HepG2 (cell line): ENCODE results near the gene CSNK2B. TPM values are rescaled to one million over a fixed set of nuclear protein-coding genes. Genes with fewer than 3 reads are reported as not detected.

Experiments used
- AGO1 ChIP-seq: fragments of 200-400 bp; formaldehyde crosslinking; IDR thresholded peaks from 2 replicates; pipeline ENCODE4 v1.6.1; 2017; ENCODE audit warnings: mild to moderate bottlenecking, low read depth, low read length, moderate library complexity; ENCODE audit not compliant: poor library complexity, severe bottlenecking
- CREM ChIP-seq, 2 experiments: sonication (generic) in 1 of 2; formaldehyde crosslinking in 1 of 2; IDR thresholded peaks; 2 replicates each; pipeline versions ENCODE4 v1.4.0 to v1.6.1; 2016 to 2020; ENCODE audit warnings: antibody characterized with exemption in 1 of 2, mild to moderate bottlenecking in 1 of 2, missing genetic modification reagents in 1 of 2
- EED ChIP-seq: sonication (generic); formaldehyde crosslinking; IDR thresholded peaks from 2 replicates; pipeline ENCODE4 v1.5.0; 2020; ENCODE audit warnings: mild to moderate bottlenecking, missing genetic modification reagents
- ETS1 ChIP-seq: sonication (generic); formaldehyde crosslinking; IDR thresholded peaks from 2 replicates; pipeline ENCODE4 v1.4.0; 2020; ENCODE audit warnings: missing genetic modification reagents
- FOXC1 ChIP-seq: sonication (generic); formaldehyde crosslinking; IDR thresholded peaks from 2 replicates; pipeline ENCODE4 v1.8.0; 2022; ENCODE audit warnings: mild to moderate bottlenecking, missing genetic modification reagents, borderline replicate concordance
- HBP1 ChIP-seq: IDR thresholded peaks from 2 replicates; pipeline ENCODE4 v1.6.1; 2016; ENCODE audit warnings: low read depth, control low read depth
- PHB2 ChIP-seq: fragments of 450-650 bp; IDR thresholded peaks from 2 replicates; pipeline ENCODE4 v1.6.1; 2018; ENCODE audit not compliant: partially characterized antibody
- RARA ChIP-seq: IDR thresholded peaks from 2 replicates; pipeline ENCODE4 v1.6.1; 2016; ENCODE audit warnings: missing genetic modification reagents, missing compliant biosample characterization
- RFXANK ChIP-seq: IDR thresholded peaks from 2 replicates; pipeline ENCODE4 v1.6.1; 2016
- SNAPC5 ChIP-seq: sonication (generic); formaldehyde crosslinking; IDR thresholded peaks from 2 replicates; pipeline ENCODE4 v1.8.1; 2023; ENCODE audit warnings: mild to moderate bottlenecking, missing genetic modification reagents, borderline replicate concordance
- SOX13 ChIP-seq, 3 experiments: fragments of 450-650 bp in 1 of 3; sonication (generic) in 1 of 3; formaldehyde crosslinking in 1 of 3; IDR thresholded peaks in 2 of 3; conservative IDR thresholded peaks in 1 of 3; 2 replicates each; pipeline versions ENCODE4 v1.5.0 to v1.6.1; 2016 to 2020; ENCODE audit warnings: antibody characterized with exemption in 1 of 3, mild to moderate bottlenecking in 1 of 3, missing compliant biosample characterization in 1 of 3, missing genetic modification reagents in 1 of 3, moderate library complexity in 1 of 3
- STAT5B ChIP-seq: sonication (generic); formaldehyde crosslinking; IDR thresholded peaks from 2 replicates; pipeline ENCODE4 v1.4.0; 2020; ENCODE audit warnings: missing genetic modification reagents
- TMF1 ChIP-seq: sonication (generic); formaldehyde crosslinking; IDR thresholded peaks from 2 replicates; pipeline ENCODE4 v1.8.1; 2022; ENCODE audit warnings: low read depth, missing genetic modification reagents
- ZBTB26 ChIP-seq: IDR thresholded peaks from 2 replicates; pipeline ENCODE4 v1.6.1; 2016; ENCODE audit warnings: missing compliant biosample characterization, missing genetic modification reagents, borderline replicate concordance
- ZFAT ChIP-seq: sonication (generic); formaldehyde crosslinking; conservative IDR thresholded peaks from 2 replicates; pipeline ENCODE4 v1.8.1; 2023; ENCODE audit warnings: missing genetic modification reagents, inconsistent platforms
- ZNF10 ChIP-seq: sonication (generic); formaldehyde crosslinking; IDR thresholded peaks from 2 replicates; pipeline ENCODE4 v1.4.0; 2020; ENCODE audit warnings: mild to moderate bottlenecking, low read depth, missing genetic modification reagents, borderline replicate concordance
- ZNF235 ChIP-seq: sonication (generic); formaldehyde crosslinking; IDR thresholded peaks from 2 replicates; pipeline ENCODE4 v1.8.1; 2023; ENCODE audit warnings: mild to moderate bottlenecking, missing genetic modification reagents, borderline replicate concordance
- ZNF343 ChIP-seq: sonication (generic); formaldehyde crosslinking; IDR thresholded peaks from 2 replicates; pipeline ENCODE4 v1.4.0; 2020; ENCODE audit warnings: mild to moderate bottlenecking, missing genetic modification reagents
- ZNF776 ChIP-seq: sonication (generic); formaldehyde crosslinking; IDR thresholded peaks from 2 replicates; pipeline ENCODE4 v1.4.0; 2020; ENCODE audit warnings: mild to moderate bottlenecking, missing genetic modification reagents
- ZNF781 ChIP-seq: sonication (generic); formaldehyde crosslinking; IDR thresholded peaks from 2 replicates; pipeline ENCODE4 v1.5.1; 2020; ENCODE audit warnings: borderline replicate concordance, mild to moderate bottlenecking, missing genetic modification reagents; ENCODE audit errors: not compliant biosample characterization
- ZNF891 ChIP-seq: sonication (generic); formaldehyde crosslinking; IDR thresholded peaks from 2 replicates; pipeline ENCODE4 v1.5.0; 2020; ENCODE audit warnings: mild to moderate bottlenecking, missing genetic modification reagents
- polyA plus RNA-seq, 8 experiments: library from polyadenylated mRNA; depleted of rRNA in 3 of 8; stranded (reverse) in 7 of 8; unstranded in 1 of 8; fragments of >200 nt; fragmentation: Illumina TruSeq in 4 of 8; extraction: Trizol in 4 of 8; gene quantifications; 2 replicates each; pipeline versions ENCODE4 v1.2.1 to v1.2.3, GENCODE V29; 2011 to 2016; ENCODE audit warnings: low read depth in 4 of 8, missing spikeins in 1 of 8, mixed read lengths in 1 of 8; ENCODE audit not compliant: insufficient read depth in 1 of 8
- total RNA-seq, 5 experiments: library from RNA; depleted of rRNA; stranded (reverse); fragments of >200 nt; fragmentation: Illumina TruSeq; extraction: Trizol; gene quantifications; 2 replicates each; pipeline ENCODE4 v1.2.3, GENCODE V29; 2016; ENCODE audit warnings: low read depth in 1 of 5
- TF ChIP-seq, protein P1 (sequence below): sonication (generic); formaldehyde crosslinking; IDR thresholded peaks from 2 replicates; pipeline ENCODE4 v1.8.1; 2023; ENCODE audit warnings: mild to moderate bottlenecking, inconsistent platforms, moderate library complexity, missing genetic modification reagents, borderline replicate concordance

Gene CSNK2B
- total and polyA plus RNA-seq, 2 of the 13 experiments (the other 11 are each of a cell fraction or from before 2014, with no cell fraction given): 111 to 296 TPM

DNA sequence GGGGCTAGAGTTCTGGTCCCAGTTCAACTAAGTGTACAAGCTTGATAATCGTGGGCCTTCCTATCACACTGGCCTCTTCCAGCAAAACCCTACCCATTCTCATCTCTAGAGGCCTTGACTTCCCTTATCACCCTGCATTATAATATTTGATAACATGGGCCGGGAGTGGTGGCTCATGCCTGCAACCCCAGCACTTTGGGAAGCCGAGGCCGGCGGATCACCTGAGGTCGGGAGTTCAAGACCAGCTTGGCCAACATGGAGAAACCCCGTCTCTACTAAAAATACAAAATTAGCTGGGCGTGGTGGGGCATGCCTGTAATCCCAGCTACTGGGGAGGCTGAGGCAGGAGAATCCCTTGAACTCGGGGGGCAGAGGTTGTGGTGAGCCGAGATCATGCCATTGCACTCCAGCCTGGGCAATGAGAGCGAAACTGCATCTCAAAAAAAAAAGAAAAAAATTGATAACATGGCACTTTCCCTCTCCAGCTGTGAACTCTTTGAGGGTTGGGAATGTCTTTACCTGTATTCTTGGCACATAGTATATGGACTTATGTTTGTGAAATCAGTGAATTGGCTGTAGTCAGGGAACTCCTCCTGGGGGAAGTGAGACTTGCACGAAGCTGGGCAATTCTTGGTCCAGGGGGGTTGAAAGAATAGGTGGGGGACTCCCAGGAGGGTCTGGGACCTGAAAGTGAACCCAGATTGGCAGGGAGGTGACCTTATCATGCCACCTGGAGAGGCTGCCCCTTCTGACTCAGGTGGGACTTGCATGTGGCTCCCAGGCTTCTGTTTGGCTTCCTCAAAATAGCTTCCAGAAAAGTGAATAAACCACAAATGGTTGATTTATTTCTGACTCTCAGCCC lies 4.4 kb upstream of the CSNK2B start (continued):
- TF ChIP-seq, protein P1, sequence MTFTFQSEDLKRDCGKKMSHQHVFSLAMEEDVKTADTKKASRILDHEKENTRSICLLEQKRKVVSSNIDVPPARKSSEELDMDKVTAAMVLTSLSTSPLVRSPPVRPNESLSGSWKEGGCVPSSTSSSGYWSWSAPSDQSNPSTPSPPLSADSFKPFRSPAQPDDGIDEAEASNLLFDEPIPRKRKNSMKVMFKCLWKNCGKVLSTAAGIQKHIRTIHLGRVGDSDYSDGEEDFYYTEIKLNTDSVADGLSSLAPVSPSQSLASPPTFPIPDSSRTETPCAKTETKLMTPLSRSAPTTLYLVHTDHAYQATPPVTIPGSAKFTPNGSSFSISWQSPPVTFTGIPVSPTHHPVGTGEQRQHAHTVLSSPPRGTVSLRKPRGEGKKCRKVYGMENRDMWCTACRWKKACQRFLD (CRISPR knock-in tag): no peak
- TF ChIP-seq SNAPC5 (no peak), SOX13 (IDR thresholded peaks at IDR 0.05) (no peak), SOX13 (CRISPR knock-in tag; conservative IDR thresholded peaks at IDR 0.05 in 1 of 2, IDR thresholded peaks at IDR 0.05 in 1 of 2) (no peak), RARA (CRISPR knock-in tag) (no peak), AGO1 (peak; percentile 19), ZBTB26 (CRISPR knock-in tag) (no peak), EED (CRISPR knock-in tag) (no peak), RFXANK (CRISPR knock-in tag) (no peak), HBP1 (no peak), STAT5B (CRISPR knock-in tag) (no peak), ZNF343 (CRISPR knock-in tag) (no peak), CREM (IDR thresholded peaks at IDR 0.05) (no peak), CREM (CRISPR knock-in tag; IDR thresholded peaks at IDR 0.05) (no peak), ETS1 (no peak), ZNF10 (CRISPR knock-in tag) (no peak), ZNF891 (no peak), FOXC1 (CRISPR knock-in tag) (no peak), ZNF781 (CRISPR knock-in tag) (peak; percentile 8), ZNF776 (no peak), TMF1 (no peak), PHB2 (no peak), ZNF235 (peak; percentile 53; the same call in 1 of the 2 replicates), ZFAT (CRISPR knock-in tag) (no peak)
